Transverse colon (tissue), 4 donors: ENCODE measurements around the gene MED27. TPM values are rescaled to one million over a fixed set of nuclear protein-coding genes. Genes with fewer than 3 reads are reported as not detected.

Source experiments
- DNase-seq: peaks from one replicate; pipeline ENCODE4 v3.0.0-alpha.2; 2019
- H3K27ac ChIP-seq, 4 donors: fragments of 200-600 bp; sonication (generic); 2 replicates each; pipeline ENCODE4 v1.5.1; 2016 to 2018; ENCODE audit warnings: inconsistent platforms in 4 of 4
- H3K27me3 ChIP-seq: fragments of 200-600 bp; sonication (generic); 2 replicates; pipeline ENCODE4 v1.5.1; 2017; ENCODE audit warnings: inconsistent platforms
- H3K36me3 ChIP-seq, 4 donors: fragments of 200-600 bp; sonication (generic); 2 replicates each; pipeline ENCODE4 v1.5.1; 2017 to 2019; ENCODE audit warnings: inconsistent platforms in 4 of 4
- H3K4me1 ChIP-seq, 4 donors: fragments of 200-600 bp; sonication (generic); 2 replicates each; pipeline ENCODE4 v1.5.1; 2017 to 2020; ENCODE audit warnings: inconsistent platforms in 4 of 4
- H3K4me3 ChIP-seq, 4 donors: fragments of 200-600 bp; sonication (generic); 1 replicate in 1 of 4; 2 replicates in 3 of 4; pipeline versions ENCODE4 v1.5.1 to v1.6.1; 2017 to 2019; ENCODE audit warnings: inconsistent platforms in 4 of 4
- H3K9me3 ChIP-seq, 2 donors: fragments of 200-600 bp; sonication (generic); 2 replicates each; pipeline ENCODE4 v1.5.1; 2017 to 2019; ENCODE audit warnings: inconsistent platforms in 2 of 2
- EP300 ChIP-seq: sonication (generic); formaldehyde crosslinking; IDR thresholded peaks from one replicate; pipeline ENCODE4 v1.6.1; 2017; ENCODE audit warnings: antibody characterized with exemption, low read depth
- POLR2A ChIP-seq: fragments of 450-650 bp; IDR thresholded peaks from one replicate; pipeline ENCODE4 v1.6.1; 2016; ENCODE audit warnings: antibody characterized with exemption, mild to moderate bottlenecking, moderate library complexity
- POLR2AphosphoS5 ChIP-seq, 3 donors: sonication (generic); formaldehyde crosslinking; IDR thresholded peaks; one replicate each; pipeline ENCODE4 v1.6.1; 2016; ENCODE audit warnings: antibody characterized with exemption in 3 of 3
- WGBS, 2 donors: methylation state at CpG; one replicate each; pipeline ENCODE4 v1.1.5; 2018; ENCODE audit warnings: low coverage in 1 of 2; 5-methylcytosine and 5-hydroxymethylcytosine counted together
- in situ Hi-C, 4 donors: fragments of 200-750 bp; cut with MboI; loops; one replicate each; pipeline versions ENCODE4 v1.15.0 to v1.15.1; 2017; ENCODE audit warnings: low sequenced_read_pairs in 3 of 4, low pct_ligation_motif_present in 1 of 4, low pct_unique_long_range_greater_than_20kb in 1 of 4
- intact Hi-C: fragments of 100-400 bp; cut with DNase I; formaldehyde crosslinking; loops from one replicate; pipeline ENCODE4 v1.15.1; 2023; ENCODE audit warnings: low total_unique reads
- total RNA-seq, 4 donors: library from RNA; depleted of rRNA; stranded (reverse); fragments of >200 nt; gene quantifications; one replicate each; pipeline ENCODE4 v1.1.0, GENCODE V29; 2016
- TF ChIP-seq, protein P1 (sequence below), 5 experiments: fragments of 200-600 bp in 3 of 5; fragments of 450-650 bp in 2 of 5; sonication (generic) in 3 of 5; IDR thresholded peaks; 1 replicate in 2 of 5; 2 replicates in 3 of 5; pipeline ENCODE4 v1.5.1; 2016 to 2017; ENCODE audit warnings: antibody characterized with exemption in 5 of 5, inconsistent platforms in 3 of 5, mild to moderate bottlenecking in 2 of 5, moderate library complexity in 1 of 5

MED27 gene, protein sequence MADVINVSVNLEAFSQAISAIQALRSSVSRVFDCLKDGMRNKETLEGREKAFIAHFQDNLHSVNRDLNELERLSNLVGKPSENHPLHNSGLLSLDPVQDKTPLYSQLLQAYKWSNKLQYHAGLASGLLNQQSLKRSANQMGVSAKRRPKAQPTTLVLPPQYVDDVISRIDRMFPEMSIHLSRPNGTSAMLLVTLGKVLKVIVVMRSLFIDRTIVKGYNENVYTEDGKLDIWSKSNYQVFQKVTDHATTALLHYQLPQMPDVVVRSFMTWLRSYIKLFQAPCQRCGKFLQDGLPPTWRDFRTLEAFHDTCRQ
- total RNA-seq = 10 to 100 TPM in 1 of 4 donors, 1 to 10 TPM in 3; 2.6 to 12.6 (median 7.1) TPM

DNA sequence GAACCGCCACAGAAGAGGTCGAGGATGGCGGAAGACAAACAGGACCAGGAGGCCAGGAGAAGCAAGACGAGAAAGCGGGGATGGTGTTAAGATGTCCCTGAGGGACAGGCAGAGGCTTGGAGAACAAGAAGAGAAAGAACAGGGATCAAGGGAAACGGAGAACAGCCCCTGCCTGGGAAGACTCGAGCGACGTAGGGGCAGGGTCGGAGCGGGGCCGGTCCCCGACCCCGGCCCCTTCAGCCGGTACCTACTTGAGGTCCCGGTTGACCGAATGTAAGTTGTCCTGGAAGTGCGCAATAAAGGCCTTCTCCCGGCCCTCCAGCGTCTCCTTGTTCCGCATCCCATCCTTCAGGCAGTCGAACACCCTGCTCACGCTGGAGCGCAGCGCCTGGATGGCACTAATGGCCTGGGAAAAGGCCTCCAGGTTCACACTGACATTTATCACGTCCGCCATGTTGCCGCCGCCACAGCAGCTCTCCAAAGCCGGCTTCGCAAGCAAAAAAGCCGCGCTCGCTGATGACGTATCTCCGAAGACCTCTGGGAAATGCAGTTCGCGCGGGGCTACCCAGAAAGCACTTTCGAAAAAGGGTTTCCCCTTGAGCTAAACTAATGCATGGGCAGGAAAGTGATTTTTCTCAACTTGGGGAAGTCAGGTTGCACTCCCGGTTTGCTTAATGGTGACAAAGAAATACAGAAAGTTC lies at the start of gene MED27:
MED27 (minus strand) TSS at position 477 of the 701 bp plus-strand sequence; CDS start at position 454, 23 bp downstream.
- Histone ChIP-seq H3K36me3 (peaks cover 0 to 12% (median 0%) of the 10 kb centered on the region in 4 donors), H3K27ac (peak within 1 kb of the TSS; percentile 74 to 87 (median 78)), H3K9me3 (no peaks in the 10 kb centered on the region), H3K4me1 (peaks cover 8 to 21% (median 17%) of the 10 kb centered on the region in 4 donors), H3K27me3 (no peaks in the 10 kb centered on the region), H3K4me3 (peak within 1 kb of the TSS; percentile 78 to 95 (median 86))
- TF ChIP-seq POLR2A (peak; percentile 30), POLR2AphosphoS5 (IDR thresholded peaks at IDR 0.05) (peak; percentile 53 to 60 (median 58))
- TF ChIP-seq, protein P1, sequence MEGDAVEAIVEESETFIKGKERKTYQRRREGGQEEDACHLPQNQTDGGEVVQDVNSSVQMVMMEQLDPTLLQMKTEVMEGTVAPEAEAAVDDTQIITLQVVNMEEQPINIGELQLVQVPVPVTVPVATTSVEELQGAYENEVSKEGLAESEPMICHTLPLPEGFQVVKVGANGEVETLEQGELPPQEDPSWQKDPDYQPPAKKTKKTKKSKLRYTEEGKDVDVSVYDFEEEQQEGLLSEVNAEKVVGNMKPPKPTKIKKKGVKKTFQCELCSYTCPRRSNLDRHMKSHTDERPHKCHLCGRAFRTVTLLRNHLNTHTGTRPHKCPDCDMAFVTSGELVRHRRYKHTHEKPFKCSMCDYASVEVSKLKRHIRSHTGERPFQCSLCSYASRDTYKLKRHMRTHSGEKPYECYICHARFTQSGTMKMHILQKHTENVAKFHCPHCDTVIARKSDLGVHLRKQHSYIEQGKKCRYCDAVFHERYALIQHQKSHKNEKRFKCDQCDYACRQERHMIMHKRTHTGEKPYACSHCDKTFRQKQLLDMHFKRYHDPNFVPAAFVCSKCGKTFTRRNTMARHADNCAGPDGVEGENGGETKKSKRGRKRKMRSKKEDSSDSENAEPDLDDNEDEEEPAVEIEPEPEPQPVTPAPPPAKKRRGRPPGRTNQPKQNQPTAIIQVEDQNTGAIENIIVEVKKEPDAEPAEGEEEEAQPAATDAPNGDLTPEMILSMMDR (IDR thresholded peaks at IDR 0.05) = no peak
- peak; percentile 94 for DNase-seq
- 0 to 10% methylated on average over 10 to 41 of the region's 41 CpGs for WGBS, 2 donors
- intact Hi-C loops (no loop called here), in situ Hi-C loops (no loop called here)

DNA sequence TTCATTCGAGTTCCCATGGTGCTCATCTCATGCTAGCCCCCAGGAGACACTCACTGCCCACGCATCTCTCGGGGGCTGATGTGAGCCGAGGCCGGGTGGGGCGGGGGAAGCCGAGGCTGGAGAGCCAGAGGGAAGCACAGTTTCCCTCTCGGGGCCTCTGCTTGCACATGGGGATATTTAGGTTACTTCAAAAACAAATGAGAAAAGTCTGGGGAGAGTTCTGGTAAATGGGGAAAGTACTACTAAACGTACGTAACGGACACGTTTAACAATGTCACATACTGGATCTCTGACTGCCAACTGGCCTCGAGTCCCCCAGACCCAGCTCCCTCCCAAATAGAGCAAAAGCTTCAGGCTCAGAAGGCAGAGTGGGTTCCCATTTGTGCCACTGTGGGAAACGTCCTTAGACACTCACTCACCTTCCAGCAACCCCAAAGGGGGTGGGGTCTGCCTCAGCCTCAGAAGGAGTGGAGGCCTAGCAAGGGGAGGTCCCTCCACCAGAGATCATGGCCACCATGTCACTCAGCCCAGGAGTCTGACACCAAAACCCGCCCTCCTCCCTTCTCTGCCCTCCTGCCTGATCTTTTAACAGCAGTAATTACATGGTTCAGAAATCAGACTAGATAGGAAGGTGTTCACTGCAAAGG lies 48.3 kb upstream of the MED27 start:
- peaks cover 86% of the 10 kb centered on the region for H3K27me3 ChIP-seq
- DNase-seq = no peak
- H3K36me3 ChIP-seq = no peaks in the 10 kb centered on the region
- no peak overlapping the region for H3K27ac ChIP-seq
- intact Hi-C loops (no loop called here), in situ Hi-C loops (loop anchor here in 1 of 4 donors (25.0 kb wide), 1 partner anchor 309 kb away; no protein-coding TSS in a partner anchor)
- H3K4me3 ChIP-seq = no peak overlapping the region
- no peak for TF ChIP-seq EP300
- no peak for TF ChIP-seq POLR2AphosphoS5 (IDR thresholded peaks at IDR 0.05)
- TF ChIP-seq POLR2A = no peak
- TF ChIP-seq, protein P1 (IDR thresholded peaks at IDR 0.05) = no peak
- 61 to 69% methylated on average over 8 to 15 of the region's 15 CpGs for WGBS, 2 donors
- H3K9me3 ChIP-seq = no peaks in the 10 kb centered on the region
- no peaks in the 10 kb centered on the region for H3K4me1 ChIP-seq

DNA sequence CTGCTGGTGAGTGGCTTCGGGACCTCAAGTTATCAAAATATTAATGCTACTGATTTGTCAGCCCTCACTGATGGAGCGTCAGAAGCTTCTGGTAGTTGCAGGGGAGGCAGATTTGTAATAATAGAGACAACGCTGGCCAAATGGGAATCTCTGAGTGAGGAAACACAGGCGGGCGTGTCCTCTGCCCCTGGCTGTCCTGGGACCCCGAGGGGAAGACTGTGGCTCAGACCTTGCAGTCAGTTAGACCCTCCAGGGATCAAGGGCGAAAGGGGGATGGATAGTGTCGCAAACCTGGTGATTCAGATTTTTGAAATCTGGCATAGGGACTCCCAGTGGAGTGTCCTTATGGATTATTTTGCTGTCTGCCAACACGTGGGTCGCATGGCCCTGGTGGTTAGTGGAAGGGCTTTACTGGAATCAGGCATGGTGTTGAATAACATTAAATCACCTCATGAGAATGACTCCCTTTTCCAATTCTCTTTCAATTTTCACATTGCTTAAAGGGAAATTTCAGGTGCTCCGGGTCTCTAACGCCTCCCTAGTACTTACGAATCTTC lies 47.1 kb upstream of the MED27 start:
- Histone ChIP-seq H3K4me3 (no peak overlapping the region), H3K4me1 (no peaks in the 10 kb centered on the region), H3K27me3 (peaks cover 88% of the 10 kb centered on the region), H3K27ac (no peak overlapping the region), H3K9me3 (no peaks in the 10 kb centered on the region), H3K36me3 (no peaks in the 10 kb centered on the region)
- WGBS, 2 donors = 65 to 82% methylated on average over 3 to 13 of the region's 13 CpGs
- DNase-seq = no peak
- intact Hi-C loops = no loop called here
- TF ChIP-seq, protein P1 (IDR thresholded peaks at IDR 0.05) = no peak
- no peak for TF ChIP-seq POLR2AphosphoS5 (IDR thresholded peaks at IDR 0.05)
- in situ Hi-C loops = loop anchor here in 1 of 4 donors (25.0 kb wide), 1 partner anchor 311 kb away; no protein-coding TSS in a partner anchor
